ENCODE data around the gene RNF115. TPM values are rescaled to one million over a fixed set of nuclear protein-coding genes. Genes with fewer than 3 reads are reported as not detected.

RNF115 gene
- total and polyA plus RNA-seq, 2 of the 13 experiments (the other 11 are each of a cell fraction or from before 2014, with no cell fraction given) = 6.0 to 10.1 TPM

DNA sequence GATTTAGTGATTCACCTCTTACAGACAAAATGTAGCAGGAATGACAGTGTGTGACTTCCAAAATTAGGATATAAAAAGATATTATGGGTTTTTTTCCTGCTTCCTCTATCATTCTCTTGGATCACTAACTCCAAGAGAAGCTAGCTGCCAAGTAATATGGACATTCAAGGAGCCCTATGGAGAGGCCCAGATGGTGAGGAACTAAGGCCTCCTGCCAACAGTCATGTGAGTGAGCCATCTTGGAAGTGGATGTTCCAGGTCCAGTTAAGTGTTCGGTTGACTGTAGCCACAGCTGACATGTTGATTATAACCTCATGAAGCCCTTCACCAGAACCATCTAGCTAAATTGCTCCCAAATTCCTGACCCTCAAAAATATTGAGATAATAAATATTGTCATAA is 65.8 kb downstream of the RNF115 start:
- FAIRE-seq (no peak), DNase-seq (ENCODE audit: low spot score) (no peak), ATAC-seq (no peak)
- Histone ChIP-seq H3K27me3 (ENCODE audit: control insufficient read depth in 1 of 2, insufficient read depth in 2 of 2, low read length in 2 of 2) (no peaks in the 10 kb centered on the region), H3K36me3 (replicated peaks in 1 of 2; ENCODE audit: control insufficient read depth in 1 of 2, insufficient read depth in 2 of 2, low read length in 2 of 2) (peaks cover 4 to 10% of the 10 kb centered on the region in 2 experiments; a peak in 4 of 5 replicates), H3K27ac (ENCODE audit: extremely low read length, insufficient read depth, low read length) (no peak overlapping the region), H3K4me2 (ENCODE audit: low read depth, low read length) (no peak overlapping the region), H3K9me3 (ENCODE audit: low read length) (peaks cover 6% of the 10 kb centered on the region; the same call in 1 of the 2 replicates), H3K4me3 (replicated peaks in 1 of 3; ENCODE audit: insufficient read depth in 1 of 3, low read depth in 2 of 3, low read length in 3 of 3) (no peak overlapping the region), H2AFZ (ENCODE audit: low read length) (no peak overlapping the region), H3K4me1 (ENCODE audit: insufficient read depth, low read length) (peaks cover 10% of the 10 kb centered on the region; the same call in 1 of the 2 replicates), H3K9ac (ENCODE audit: insufficient read depth, low read depth, low read length) (no peak overlapping the region), H4K20me1 (ENCODE audit: insufficient read depth, low read length) (no peaks in the 10 kb centered on the region), H3K79me2 (ENCODE audit: insufficient read depth, low read length) (no peaks in the 10 kb centered on the region)
- WGBS (ENCODE audit: low lambda C conversion rate) = 100% methylated on average over 1 of the region's 1 CpG
- in situ Hi-C loops (cut with HindIII; ENCODE audit: extremely low pct_ligation_motif_present, low pct_unique_long_range_greater_than_20kb) (no loop called here), intact Hi-C loops (cut with micrococcal nuclease; ENCODE audit: unreplicated experiment) (no loop called here)
- ChIA-PET CTCF (ENCODE audit: low intra/inter-chr PET ratio, low total read pairs) (no interaction called here), POLR2A (no interaction called here)
- BruUV-seq (replicated peaks) = no TSS peak
- no peak for TF ChIP-seq JDP2 (CRISPR knock-in tag; IDR thresholded peaks at IDR 0.05; ENCODE audit: borderline replicate concordance)
- TF ChIP-seq DMAP1 (CRISPR knock-in tag; IDR thresholded peaks at IDR 0.05) = no peak
- TF ChIP-seq ZNF207 (IDR thresholded peaks at IDR 0.05; ENCODE audit: borderline replicate concordance) = no peak
- no peak for TF ChIP-seq BORCS8-MEF2B (CRISPR knock-in tag; IDR thresholded peaks at IDR 0.05)
- no peak for TF ChIP-seq SAP130 (CRISPR knock-in tag; IDR thresholded peaks at IDR 0.05; ENCODE audit: low read depth)
- TF ChIP-seq MED13 (CRISPR knock-in tag; IDR thresholded peaks at IDR 0.05) = no peak
- TF ChIP-seq ZFP62 (CRISPR knock-in tag; IDR thresholded peaks at IDR 0.05) = no peak
- TF ChIP-seq MLLT10 (CRISPR knock-in tag; IDR thresholded peaks at IDR 0.05) = no peak
- TF ChIP-seq, protein P1, sequence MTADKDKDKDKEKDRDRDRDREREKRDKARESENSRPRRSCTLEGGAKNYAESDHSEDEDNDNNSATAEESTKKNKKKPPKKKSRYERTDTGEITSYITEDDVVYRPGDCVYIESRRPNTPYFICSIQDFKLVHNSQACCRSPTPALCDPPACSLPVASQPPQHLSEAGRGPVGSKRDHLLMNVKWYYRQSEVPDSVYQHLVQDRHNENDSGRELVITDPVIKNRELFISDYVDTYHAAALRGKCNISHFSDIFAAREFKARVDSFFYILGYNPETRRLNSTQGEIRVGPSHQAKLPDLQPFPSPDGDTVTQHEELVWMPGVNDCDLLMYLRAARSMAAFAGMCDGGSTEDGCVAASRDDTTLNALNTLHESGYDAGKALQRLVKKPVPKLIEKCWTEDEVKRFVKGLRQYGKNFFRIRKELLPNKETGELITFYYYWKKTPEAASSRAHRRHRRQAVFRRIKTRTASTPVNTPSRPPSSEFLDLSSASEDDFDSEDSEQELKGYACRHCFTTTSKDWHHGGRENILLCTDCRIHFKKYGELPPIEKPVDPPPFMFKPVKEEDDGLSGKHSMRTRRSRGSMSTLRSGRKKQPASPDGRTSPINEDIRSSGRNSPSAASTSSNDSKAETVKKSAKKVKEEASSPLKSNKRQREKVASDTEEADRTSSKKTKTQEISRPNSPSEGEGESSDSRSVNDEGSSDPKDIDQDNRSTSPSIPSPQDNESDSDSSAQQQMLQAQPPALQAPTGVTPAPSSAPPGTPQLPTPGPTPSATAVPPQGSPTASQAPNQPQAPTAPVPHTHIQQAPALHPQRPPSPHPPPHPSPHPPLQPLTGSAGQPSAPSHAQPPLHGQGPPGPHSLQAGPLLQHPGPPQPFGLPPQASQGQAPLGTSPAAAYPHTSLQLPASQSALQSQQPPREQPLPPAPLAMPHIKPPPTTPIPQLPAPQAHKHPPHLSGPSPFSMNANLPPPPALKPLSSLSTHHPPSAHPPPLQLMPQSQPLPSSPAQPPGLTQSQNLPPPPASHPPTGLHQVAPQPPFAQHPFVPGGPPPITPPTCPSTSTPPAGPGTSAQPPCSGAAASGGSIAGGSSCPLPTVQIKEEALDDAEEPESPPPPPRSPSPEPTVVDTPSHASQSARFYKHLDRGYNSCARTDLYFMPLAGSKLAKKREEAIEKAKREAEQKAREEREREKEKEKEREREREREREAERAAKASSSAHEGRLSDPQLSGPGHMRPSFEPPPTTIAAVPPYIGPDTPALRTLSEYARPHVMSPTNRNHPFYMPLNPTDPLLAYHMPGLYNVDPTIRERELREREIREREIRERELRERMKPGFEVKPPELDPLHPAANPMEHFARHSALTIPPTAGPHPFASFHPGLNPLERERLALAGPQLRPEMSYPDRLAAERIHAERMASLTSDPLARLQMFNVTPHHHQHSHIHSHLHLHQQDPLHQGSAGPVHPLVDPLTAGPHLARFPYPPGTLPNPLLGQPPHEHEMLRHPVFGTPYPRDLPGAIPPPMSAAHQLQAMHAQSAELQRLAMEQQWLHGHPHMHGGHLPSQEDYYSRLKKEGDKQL (CRISPR knock-in tag; IDR thresholded peaks at IDR 0.05; ENCODE audit: low read depth) = no peak
- no peak for TF ChIP-seq STAT5B (CRISPR knock-in tag; IDR thresholded peaks at IDR 0.05)
- no peak for TF ChIP-seq KAT7 (CRISPR knock-in tag; IDR thresholded peaks at IDR 0.05; ENCODE audit: borderline replicate concordance)
- no peak for TF ChIP-seq ZBED4 (CRISPR knock-in tag; IDR thresholded peaks at IDR 0.05; ENCODE audit: borderline replicate concordance)
- TF ChIP-seq ZNF160 (CRISPR knock-in tag; IDR thresholded peaks at IDR 0.05) = no peak
- TF ChIP-seq SNAI1 (CRISPR knock-in tag; IDR thresholded peaks at IDR 0.05; ENCODE audit: borderline replicate concordance) = no peak
- TF ChIP-seq HDAC6 (IDR thresholded peaks at IDR 0.05; ENCODE audit: low read depth, low read length) = no peak
- TF ChIP-seq SKIL (CRISPR knock-in tag; IDR thresholded peaks at IDR 0.05; ENCODE audit: borderline replicate concordance) = no peak

All from HepG2 (cell line).